Epithelial cell of esophagus (primary cell): ENCODE data around the gene ADAMTS5.

Experiments used
- DNase-seq: peaks from one replicate; pipeline ENCODE4 v3.0.0; 2010; ENCODE audit warnings: low read depth
- H3K4me3 ChIP-seq: 2 replicates; pipeline ENCODE4 v1.5.1; 2011; ENCODE audit warnings: mild to moderate bottlenecking, low read length, control low read depth
- CTCF ChIP-seq: IDR thresholded peaks from 2 replicates; pipeline ENCODE4 v1.5.1; 2011; ENCODE audit warnings: low read depth, mild to moderate bottlenecking, low read length, control low read depth, inconsistent platforms; ENCODE audit not compliant: insufficient read depth; ENCODE audit errors: missing control alignments

Gene ADAMTS5

GRCh38 chr21:26920055-26920454 lies 46.8 kb downstream of the ADAMTS5 start:
- no peak overlapping the region for H3K4me3 ChIP-seq
- no peak for TF ChIP-seq CTCF
- peak; percentile 14 for DNase-seq

GRCh38 chr21:26918323-26919079 lies 48.4 kb downstream of the ADAMTS5 start:
- TF ChIP-seq CTCF: no peak
- H3K4me3 ChIP-seq: no peak overlapping the region
- DNase-seq: no peak

GRCh38 chr21:26916799-26917198 lies 50.1 kb downstream of the ADAMTS5 start:
- no peak for TF ChIP-seq CTCF
- DNase-seq: no peak

GRCh38 chr21:26914557-26914956 lies 52.3 kb downstream of the ADAMTS5 start:
- no peak for TF ChIP-seq CTCF
- DNase-seq: no peak
- no peak overlapping the region for H3K4me3 ChIP-seq

More at GRCh38 chr21:26916799-26917198, 50.1 kb downstream of the ADAMTS5 start:
- no peak overlapping the region for H3K4me3 ChIP-seq

- DNase-seq: no peak
- no peak overlapping the region for H3K4me3 ChIP-seq
- TF ChIP-seq CTCF: no peak
These were observed 54.4 kb downstream of the ADAMTS5 start for GRCh38 chr21:26912466-26912865.

- peak; percentile 12 for DNase-seq
- no peak for TF ChIP-seq CTCF
- no peak overlapping the region for H3K4me3 ChIP-seq
These were observed 56.9 kb downstream of the ADAMTS5 start for GRCh38 chr21:26909972-26910371.

- no peak overlapping the region for H3K4me3 ChIP-seq
- no peak for TF ChIP-seq CTCF
- no peak for DNase-seq
These were observed 65.9 kb downstream of the ADAMTS5 start for GRCh38 chr21:26900980-26901379.
